Measurements from ENCODE around the gene LRP1B. TPM values are rescaled to one million over a fixed set of nuclear protein-coding genes. Genes with fewer than 3 reads are reported as not detected.

LRP1B gene
- total and polyA plus RNA-seq, 2 of the 8 experiments (the other 6 are each of a cell fraction or from before 2014, with no cell fraction given): 0.03 TPM; not detected in 1

DNA sequence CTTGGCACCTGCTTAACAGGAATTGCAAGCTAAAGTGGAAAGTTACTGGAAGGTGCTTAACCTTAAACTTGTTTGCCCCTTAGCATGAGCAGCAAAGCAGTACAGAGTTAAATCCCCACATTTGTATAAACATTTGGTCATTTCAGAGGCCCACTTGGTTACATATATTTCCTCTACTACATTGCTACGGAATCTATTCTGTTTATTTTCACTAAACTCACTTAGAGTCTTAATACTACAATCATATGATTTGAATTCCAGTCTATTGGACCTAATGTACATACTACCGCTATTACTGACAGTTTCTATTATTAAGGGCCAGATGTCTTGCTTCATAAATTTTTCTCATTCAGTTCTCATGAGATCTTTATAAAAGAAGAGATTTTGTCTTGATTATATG lies 1294.0 kb downstream of the LRP1B start (continued):
- TF ChIP-seq, protein P1, sequence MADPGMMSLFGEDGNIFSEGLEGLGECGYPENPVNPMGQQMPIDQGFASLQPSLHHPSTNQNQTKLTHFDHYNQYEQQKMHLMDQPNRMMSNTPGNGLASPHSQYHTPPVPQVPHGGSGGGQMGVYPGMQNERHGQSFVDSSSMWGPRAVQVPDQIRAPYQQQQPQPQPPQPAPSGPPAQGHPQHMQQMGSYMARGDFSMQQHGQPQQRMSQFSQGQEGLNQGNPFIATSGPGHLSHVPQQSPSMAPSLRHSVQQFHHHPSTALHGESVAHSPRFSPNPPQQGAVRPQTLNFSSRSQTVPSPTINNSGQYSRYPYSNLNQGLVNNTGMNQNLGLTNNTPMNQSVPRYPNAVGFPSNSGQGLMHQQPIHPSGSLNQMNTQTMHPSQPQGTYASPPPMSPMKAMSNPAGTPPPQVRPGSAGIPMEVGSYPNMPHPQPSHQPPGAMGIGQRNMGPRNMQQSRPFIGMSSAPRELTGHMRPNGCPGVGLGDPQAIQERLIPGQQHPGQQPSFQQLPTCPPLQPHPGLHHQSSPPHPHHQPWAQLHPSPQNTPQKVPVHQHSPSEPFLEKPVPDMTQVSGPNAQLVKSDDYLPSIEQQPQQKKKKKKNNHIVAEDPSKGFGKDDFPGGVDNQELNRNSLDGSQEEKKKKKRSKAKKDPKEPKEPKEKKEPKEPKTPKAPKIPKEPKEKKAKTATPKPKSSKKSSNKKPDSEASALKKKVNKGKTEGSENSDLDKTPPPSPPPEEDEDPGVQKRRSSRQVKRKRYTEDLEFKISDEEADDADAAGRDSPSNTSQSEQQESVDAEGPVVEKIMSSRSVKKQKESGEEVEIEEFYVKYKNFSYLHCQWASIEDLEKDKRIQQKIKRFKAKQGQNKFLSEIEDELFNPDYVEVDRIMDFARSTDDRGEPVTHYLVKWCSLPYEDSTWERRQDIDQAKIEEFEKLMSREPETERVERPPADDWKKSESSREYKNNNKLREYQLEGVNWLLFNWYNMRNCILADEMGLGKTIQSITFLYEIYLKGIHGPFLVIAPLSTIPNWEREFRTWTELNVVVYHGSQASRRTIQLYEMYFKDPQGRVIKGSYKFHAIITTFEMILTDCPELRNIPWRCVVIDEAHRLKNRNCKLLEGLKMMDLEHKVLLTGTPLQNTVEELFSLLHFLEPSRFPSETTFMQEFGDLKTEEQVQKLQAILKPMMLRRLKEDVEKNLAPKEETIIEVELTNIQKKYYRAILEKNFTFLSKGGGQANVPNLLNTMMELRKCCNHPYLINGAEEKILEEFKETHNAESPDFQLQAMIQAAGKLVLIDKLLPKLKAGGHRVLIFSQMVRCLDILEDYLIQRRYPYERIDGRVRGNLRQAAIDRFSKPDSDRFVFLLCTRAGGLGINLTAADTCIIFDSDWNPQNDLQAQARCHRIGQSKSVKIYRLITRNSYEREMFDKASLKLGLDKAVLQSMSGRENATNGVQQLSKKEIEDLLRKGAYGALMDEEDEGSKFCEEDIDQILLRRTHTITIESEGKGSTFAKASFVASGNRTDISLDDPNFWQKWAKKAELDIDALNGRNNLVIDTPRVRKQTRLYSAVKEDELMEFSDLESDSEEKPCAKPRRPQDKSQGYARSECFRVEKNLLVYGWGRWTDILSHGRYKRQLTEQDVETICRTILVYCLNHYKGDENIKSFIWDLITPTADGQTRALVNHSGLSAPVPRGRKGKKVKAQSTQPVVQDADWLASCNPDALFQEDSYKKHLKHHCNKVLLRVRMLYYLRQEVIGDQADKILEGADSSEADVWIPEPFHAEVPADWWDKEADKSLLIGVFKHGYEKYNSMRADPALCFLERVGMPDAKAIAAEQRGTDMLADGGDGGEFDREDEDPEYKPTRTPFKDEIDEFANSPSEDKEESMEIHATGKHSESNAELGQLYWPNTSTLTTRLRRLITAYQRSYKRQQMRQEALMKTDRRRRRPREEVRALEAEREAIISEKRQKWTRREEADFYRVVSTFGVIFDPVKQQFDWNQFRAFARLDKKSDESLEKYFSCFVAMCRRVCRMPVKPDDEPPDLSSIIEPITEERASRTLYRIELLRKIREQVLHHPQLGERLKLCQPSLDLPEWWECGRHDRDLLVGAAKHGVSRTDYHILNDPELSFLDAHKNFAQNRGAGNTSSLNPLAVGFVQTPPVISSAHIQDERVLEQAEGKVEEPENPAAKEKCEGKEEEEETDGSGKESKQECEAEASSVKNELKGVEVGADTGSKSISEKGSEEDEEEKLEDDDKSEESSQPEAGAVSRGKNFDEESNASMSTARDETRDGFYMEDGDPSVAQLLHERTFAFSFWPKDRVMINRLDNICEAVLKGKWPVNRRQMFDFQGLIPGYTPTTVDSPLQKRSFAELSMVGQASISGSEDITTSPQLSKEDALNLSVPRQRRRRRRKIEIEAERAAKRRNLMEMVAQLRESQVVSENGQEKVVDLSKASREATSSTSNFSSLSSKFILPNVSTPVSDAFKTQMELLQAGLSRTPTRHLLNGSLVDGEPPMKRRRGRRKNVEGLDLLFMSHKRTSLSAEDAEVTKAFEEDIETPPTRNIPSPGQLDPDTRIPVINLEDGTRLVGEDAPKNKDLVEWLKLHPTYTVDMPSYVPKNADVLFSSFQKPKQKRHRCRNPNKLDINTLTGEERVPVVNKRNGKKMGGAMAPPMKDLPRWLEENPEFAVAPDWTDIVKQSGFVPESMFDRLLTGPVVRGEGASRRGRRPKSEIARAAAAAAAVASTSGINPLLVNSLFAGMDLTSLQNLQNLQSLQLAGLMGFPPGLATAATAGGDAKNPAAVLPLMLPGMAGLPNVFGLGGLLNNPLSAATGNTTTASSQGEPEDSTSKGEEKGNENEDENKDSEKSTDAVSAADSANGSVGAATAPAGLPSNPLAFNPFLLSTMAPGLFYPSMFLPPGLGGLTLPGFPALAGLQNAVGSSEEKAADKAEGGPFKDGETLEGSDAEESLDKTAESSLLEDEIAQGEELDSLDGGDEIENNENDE (IDR thresholded peaks at IDR 0.05; ENCODE audit: insufficient replicate concordance, low read length): no peak
- TF ChIP-seq YY1 (IDR thresholded peaks at IDR 0.05; ENCODE audit: low read depth, low read length) (no peak), TBP (IDR thresholded peaks at IDR 0.05; ENCODE audit: low read depth, low read length) (no peak), MAFK (IDR thresholded peaks at IDR 0.05; ENCODE audit: low read depth, low read length) (no peak), POLR2A (IDR thresholded peaks at IDR 0.05; ENCODE audit: control extremely low read depth in 1 of 2, low read depth in 2 of 2, low read length in 2 of 2) (no peak), CHD1 (IDR thresholded peaks at IDR 0.05; ENCODE audit: low read depth, low read length) (no peak), BACH1 (IDR thresholded peaks at IDR 0.05; ENCODE audit: low read length) (no peak)

All from H1 (cell line).